GM23338 (cell line): ENCODE results near the gene DDIT3. TPM values are rescaled to one million over a fixed set of nuclear protein-coding genes. Genes with fewer than 3 reads are reported as not detected.

Experiments used
- ATAC-seq: fragments of 200-7000 bp; cut with Tn5 transposase; 3 replicates; pipeline ENCODE4 v1.9.1; 2020
- DNase-seq: peaks from one replicate; pipeline ENCODE4 v3.0.0-alpha.2; 2015; ENCODE audit warnings: low spot score
- H2AFZ ChIP-seq: fragments of 200-600 bp; sonication (generic); 2 replicates; pipeline ENCODE4 v1.8.0; 2016; ENCODE audit warnings: antibody characterized with exemption, mild to moderate bottlenecking, moderate library complexity
- H3F3A ChIP-seq: fragments of 200-600 bp; sonication (generic); replicated peaks from 2 replicates; pipeline ENCODE4 v1.8.0; 2017; ENCODE audit warnings: antibody characterized with exemption, mixed run types, low read depth
- H3K27ac ChIP-seq: fragments of 200-600 bp; sonication (generic); 2 replicates; pipeline ENCODE4 v1.6.1; 2016; ENCODE audit warnings: low read depth
- H3K27me3 ChIP-seq: fragments of 200-600 bp; sonication (generic); 2 replicates; pipeline ENCODE4 v1.8.0; 2016; ENCODE audit warnings: mild to moderate bottlenecking, mixed run types, moderate library complexity; ENCODE audit not compliant: insufficient read depth
- H3K36me3 ChIP-seq: fragments of 200-600 bp; sonication (generic); 2 replicates; pipeline ENCODE4 v1.8.0; 2016; ENCODE audit warnings: mild to moderate bottlenecking; ENCODE audit not compliant: insufficient read depth
- H3K4me1 ChIP-seq: fragments of 200-600 bp; sonication (generic); 2 replicates; pipeline ENCODE4 v1.8.0; 2016; ENCODE audit warnings: mild to moderate bottlenecking, moderate library complexity; ENCODE audit not compliant: insufficient read depth
- H3K4me2 ChIP-seq: fragments of 200-600 bp; sonication (generic); 2 replicates; pipeline ENCODE4 v1.7.1; 2017; ENCODE audit warnings: mixed run types
- H3K4me3 ChIP-seq: fragments of 200-600 bp; sonication (generic); 2 replicates; pipeline ENCODE4 v1.6.1; 2016; ENCODE audit warnings: mixed run types
- H3K79me2 ChIP-seq: fragments of 200-600 bp; sonication (generic); replicated peaks from 2 replicates; pipeline ENCODE4 v1.8.0; 2017; ENCODE audit warnings: mild to moderate bottlenecking; ENCODE audit not compliant: insufficient read depth
- H3K9me2 ChIP-seq: fragments of 200-600 bp; sonication (generic); 2 replicates; pipeline ENCODE4 v1.8.0; 2017; ENCODE audit not compliant: insufficient read depth
- H4K20me1 ChIP-seq: fragments of 200-600 bp; sonication (generic); replicated peaks from 2 replicates; pipeline ENCODE4 v1.8.0; 2017; ENCODE audit warnings: mild to moderate bottlenecking; ENCODE audit not compliant: insufficient read depth
- H3K27ac Mint-ChIP-seq: 2 replicates; pipeline ENCODE4 v1.8.0; 2020; ENCODE audit warnings: inconsistent platforms, mild to moderate bottlenecking, moderate library complexity, mixed read lengths
- H3K27me3 Mint-ChIP-seq: 3 replicates; pipeline ENCODE4 v1.8.0; 2022; ENCODE audit warnings: low read depth, mild to moderate bottlenecking, moderate library complexity, mixed read lengths, inconsistent platforms; ENCODE audit not compliant: insufficient read depth, poor library complexity
- H3K36me3 Mint-ChIP-seq: 3 replicates; pipeline ENCODE4 v1.8.0; 2021; ENCODE audit warnings: low read depth, mild to moderate bottlenecking, inconsistent platforms, moderate library complexity, mixed read lengths
- H3K4me1 Mint-ChIP-seq: 3 replicates; pipeline ENCODE4 v1.8.0; 2020; ENCODE audit warnings: mild to moderate bottlenecking, inconsistent platforms, mixed read lengths
- H3K4me3 Mint-ChIP-seq: 3 replicates; pipeline ENCODE4 v1.8.0; 2021; ENCODE audit warnings: moderate library complexity, mild to moderate bottlenecking, inconsistent platforms, mixed read lengths
- H3K9me3 Mint-ChIP-seq: 3 replicates; pipeline ENCODE4 v1.8.0; 2020; ENCODE audit warnings: moderate library complexity, mild to moderate bottlenecking, inconsistent platforms, mixed read lengths
- CTCF ChIP-seq, 2 experiments: fragments of 200-600 bp in 1 of 2; sonication (generic) in 1 of 2; conservative IDR thresholded peaks; 2 replicates each; pipeline versions ENCODE4 v1.5.1 to v1.6.1; 2016 to 2017; ENCODE audit warnings: antibody characterized with exemption in 2 of 2, low read depth in 2 of 2, mild to moderate bottlenecking in 2 of 2, moderate library complexity in 1 of 2
- ETS1 ChIP-seq: IDR thresholded peaks from 2 replicates; pipeline ENCODE4 v1.6.1; 2016; ENCODE audit warnings: antibody characterized with exemption
- EZH2 ChIP-seq: fragments of 200-600 bp; sonication (generic); IDR thresholded peaks from one replicate; pipeline ENCODE4 v1.8.0; 2017; ENCODE audit warnings: antibody characterized with exemption, mild to moderate bottlenecking, low read depth; ENCODE audit not compliant: unreplicated experiment
- REST ChIP-seq: IDR thresholded peaks from one replicate; pipeline ENCODE4 v1.6.1; 2018; ENCODE audit warnings: antibody characterized with exemption; ENCODE audit not compliant: unreplicated experiment
- ZNF114 ChIP-seq: fragments of 250-450 bp; sonication (Bioruptor Pico); IDR thresholded peaks from 2 replicates; pipeline ENCODE4 v1.5.0; 2020; ENCODE audit warnings: mild to moderate bottlenecking, moderate library complexity
- ZNF462 ChIP-seq: fragments of 250-450 bp; sonication (Bioruptor Pico); IDR thresholded peaks from 2 replicates; pipeline ENCODE4 v1.5.0; 2020; ENCODE audit warnings: mild to moderate bottlenecking, moderate library complexity
- polyA plus RNA-seq: library from polyadenylated mRNA; unstranded; fragments of >200 nt; fragmentation: Nextera tagmentation; extraction: Ambion mirVana; gene quantifications from 2 replicates; pipeline ENCODE4 v1.2.1, GENCODE V29; 2016
- total RNA-seq: library from RNA; depleted of rRNA; stranded (reverse); fragments of >200 nt; shearing (Covaris generic); gene quantifications from 2 replicates; pipeline ENCODE4 v1.2.3, GENCODE V29; 2014

DDIT3 gene
- total and polyA plus RNA-seq, 2 experiments from 2014 or later = 3.9 to 12.5 TPM

- peaks cover 44% of the 10 kb centered on the region for H3K4me1 Mint-ChIP-seq
- peak overlapping the region; percentile 92 for H3K4me3 Mint-ChIP-seq
- peak overlapping the region; percentile 78; the same call in 1 of the 2 replicates for H3K27ac ChIP-seq
- ATAC-seq (no peak), DNase-seq (no peak)
- H3K79me2 ChIP-seq = peaks cover 11% of the 10 kb centered on the region; the same call in 1 of the 2 replicates
- H2AFZ ChIP-seq = no peak overlapping the region
- no peaks in the 10 kb centered on the region for H3K27me3 ChIP-seq
- peaks cover 20% of the 10 kb centered on the region for H4K20me1 ChIP-seq
- H3K9me3 Mint-ChIP-seq = no peaks in the 10 kb centered on the region; the same call in 2 of the 3 replicates
- peaks cover 47% of the 10 kb centered on the region for H3K27me3 Mint-ChIP-seq
- H3K27ac Mint-ChIP-seq = peak overlapping the region; percentile 87; the same call in 1 of the 2 replicates
- H3K36me3 Mint-ChIP-seq = peaks cover 27% of the 10 kb centered on the region
- H3K4me2 ChIP-seq = peak overlapping the region; percentile 94
- peak overlapping the region; percentile 82 for H3K4me3 ChIP-seq
- peaks cover 38% of the 10 kb centered on the region for H3F3A ChIP-seq
- H3K9me2 ChIP-seq = no peaks in the 10 kb centered on the region
- peaks cover 32% of the 10 kb centered on the region for H3K4me1 ChIP-seq
- H3K36me3 ChIP-seq = no peaks in the 10 kb centered on the region; the same call in 1 of the 2 replicates
- TF ChIP-seq EZH2 (no peak), CTCF (conservative IDR thresholded peaks at IDR 0.05; ENCODE audit: low read depth in 2 of 2) (no peak), ZNF462 (CRISPR knock-in tag) (no peak), REST (no peak), ETS1 (no peak), ZNF114 (no peak)
Observed at GRCh38 chr12:57523706-57524614, 3.6 kb upstream of the DDIT3 start.
